Ectodermal cell (in vitro differentiated cells): Measurements from ENCODE around the gene TLK2. TPM values are rescaled to one million over a fixed set of nuclear protein-coding genes. Genes with fewer than 3 reads are reported as not detected.
A peak's percentile ranks its signal among the peaks of the same experiment; 100 is the strongest.
"Not testable (repeated sequence)": the region's sequence is repeated elsewhere in the genome, so short reads cannot be mapped to it uniquely, and the experiment has no call there.

Experiments
- H3K27ac ChIP-seq: 2 replicates; pipeline ENCODE4 v1.7.0; 2013; ENCODE audit warnings: mild to moderate bottlenecking, low read depth, low read length; ENCODE audit not compliant: insufficient read depth, poor library complexity, severe bottlenecking
- H3K27me3 ChIP-seq: 2 replicates; pipeline ENCODE4 v1.7.0; 2013; ENCODE audit warnings: mild to moderate bottlenecking, low read length; ENCODE audit not compliant: insufficient read depth, control insufficient read depth, poor library complexity, severe bottlenecking
- H3K36me3 ChIP-seq: one replicate; pipeline ENCODE4 v1.7.0; 2013; ENCODE audit warnings: low read length; ENCODE audit not compliant: control insufficient read depth, insufficient read depth
- H3K4me1 ChIP-seq: one replicate; pipeline ENCODE4 v1.7.0; 2013; ENCODE audit warnings: low read length; ENCODE audit not compliant: control insufficient read depth, insufficient read depth
- H3K4me3 ChIP-seq: 2 replicates; pipeline ENCODE4 v1.7.0; 2013; ENCODE audit warnings: low read depth, low read length, control low read depth; ENCODE audit not compliant: insufficient read depth
- H3K9me3 ChIP-seq: 2 replicates; pipeline ENCODE4 v1.7.0; 2013; ENCODE audit warnings: mild to moderate bottlenecking, low read length, moderate library complexity; ENCODE audit not compliant: control insufficient read depth
- WGBS, 2 experiments: methylation state at CpG; one replicate each; pipeline ENCODE4 v1.1.7; 2013; ENCODE audit warnings: missing lambda C conversion rate in 2 of 2; 5-methylcytosine and 5-hydroxymethylcytosine counted together
- polyA plus RNA-seq, 4 experiments: library from polyadenylated mRNA; stranded (reverse); fragments of 50-300 nt; gene quantifications; one replicate each; pipeline ENCODE4 v1.2.3, GENCODE V29; 2013

The TLK2 gene
- 65.5 TPM for polyA plus RNA-seq (2013, experiment 1 of 4)
- 76.9 TPM for polyA plus RNA-seq (2013, experiment 2 of 4)
- polyA plus RNA-seq (2013, experiment 3 of 4), result 54.0 TPM
- polyA plus RNA-seq (2013, experiment 4 of 4), result 57.3 TPM

- H3K4me1 ChIP-seq, result no peaks in the 10 kb centered on the region
- WGBS, 2 experiments, result 0% methylated on average over 50 to 52 of the region's 59 CpGs
- no peaks in the 10 kb centered on the region for H3K36me3 ChIP-seq
- peak within 1 kb of the TSS; percentile 69 for H3K27ac ChIP-seq
- H3K27me3 ChIP-seq, result no peaks in the 10 kb centered on the region
- peak within 1 kb of the TSS; percentile 65 for H3K4me3 ChIP-seq
- no peaks in the 10 kb centered on the region for H3K9me3 ChIP-seq
Observed at GRCh38 chr17:62478424-62478879, at the start of gene TLK2. TLK2 (plus strand) TSS chr17:62478825; CDS start chr17:62481126, 2,301 bp downstream.

GRCh38 chr17:62435251-62435650, 43.4 kb upstream of the TLK2 start:
- H3K4me3 ChIP-seq, H3K9me3 ChIP-seq, H3K36me3 ChIP-seq, H3K4me1 ChIP-seq, H3K27ac ChIP-seq, H3K27me3 ChIP-seq: not testable (repeated sequence)
- 98 to 100% methylated on average over 2 to 4 of the region's 4 CpGs for WGBS, 2 experiments

- H3K27me3 ChIP-seq, H3K4me1 ChIP-seq, H3K9me3 ChIP-seq, H3K4me3 ChIP-seq, H3K27ac ChIP-seq: not testable (repeated sequence)
- peaks cover 10% of the 10 kb centered on the region for H3K36me3 ChIP-seq
- WGBS, 2 experiments, result 93 to 94% methylated on average over 6 of the region's 6 CpGs
Observed at GRCh38 chr17:62441181-62441580, 37.4 kb upstream of the TLK2 start.

- WGBS, 2 experiments, result 91 to 94% methylated on average over 4 of the region's 4 CpGs
- Histone ChIP-seq H3K4me3 (no peak overlapping the region), H3K9me3 (no peaks in the 10 kb centered on the region), H3K36me3 (peaks cover 23% of the 10 kb centered on the region), H3K27me3 (no peaks in the 10 kb centered on the region), H3K27ac (no peak overlapping the region), H3K4me1 (no peaks in the 10 kb centered on the region)
Observed at GRCh38 chr17:62444063-62444462, 34.6 kb upstream of the TLK2 start.

GRCh38 chr17:62445791-62446190, 32.8 kb upstream of the TLK2 start:
- H3K9me3 ChIP-seq, H3K27me3 ChIP-seq, H3K4me1 ChIP-seq, H3K27ac ChIP-seq, H3K4me3 ChIP-seq: not testable (repeated sequence)
- WGBS, 2 experiments, result 93 to 95% methylated on average over 3 of the region's 4 CpGs
- peaks cover 23% of the 10 kb centered on the region for H3K36me3 ChIP-seq

- H3K4me3 ChIP-seq, H3K27ac ChIP-seq, H3K27me3 ChIP-seq, H3K4me1 ChIP-seq, H3K9me3 ChIP-seq, H3K36me3 ChIP-seq: not testable (repeated sequence)
- 95 to 98% methylated on average over 3 to 4 of the region's 4 CpGs for WGBS, 2 experiments
Observed at GRCh38 chr17:62452195-62452594, 26.4 kb upstream of the TLK2 start.

- not testable (repeated sequence) for H3K27ac ChIP-seq, H3K4me1 ChIP-seq, H3K4me3 ChIP-seq, H3K36me3 ChIP-seq, H3K9me3 ChIP-seq, H3K27me3 ChIP-seq
- 90 to 92% methylated on average over 3 to 4 of the region's 5 CpGs for WGBS, 2 experiments
Observed at GRCh38 chr17:62453041-62453440, 25.6 kb upstream of the TLK2 start.

- not testable (repeated sequence) for H3K27me3 ChIP-seq, H3K4me3 ChIP-seq, H3K27ac ChIP-seq, H3K9me3 ChIP-seq, H3K36me3 ChIP-seq, H3K4me1 ChIP-seq
- 89 to 93% methylated on average over 4 of the region's 4 CpGs for WGBS, 2 experiments
Observed at GRCh38 chr17:62453656-62454055, 25.0 kb upstream of the TLK2 start.

- not testable (repeated sequence) for H3K27ac ChIP-seq, H3K27me3 ChIP-seq, H3K4me3 ChIP-seq, H3K9me3 ChIP-seq, H3K36me3 ChIP-seq, H3K4me1 ChIP-seq
- WGBS, 2 experiments, result 88 to 97% methylated on average over 3 of the region's 3 CpGs
Observed at GRCh38 chr17:62454111-62454510, 24.5 kb upstream of the TLK2 start.

GRCh38 chr17:62456016-62456415, 22.6 kb upstream of the TLK2 start:
- 92 to 93% methylated on average over 7 of the region's 7 CpGs for WGBS, 2 experiments
- Histone ChIP-seq H3K27me3 (no peaks in the 10 kb centered on the region), H3K9me3 (no peaks in the 10 kb centered on the region), H3K4me1 (no peaks in the 10 kb centered on the region), H3K36me3 (no peaks in the 10 kb centered on the region), H3K4me3 (no peak overlapping the region), H3K27ac (no peak overlapping the region)

- 95 to 97% methylated on average over 10 of the region's 10 CpGs for WGBS, 2 experiments
- not testable (repeated sequence) for H3K4me3 ChIP-seq, H3K36me3 ChIP-seq
Observed at GRCh38 chr17:62458483-62458882, 20.1 kb upstream of the TLK2 start.

More at GRCh38 chr17:62458483-62458882, 20.1 kb upstream of the TLK2 start:
- H3K4me1 ChIP-seq, H3K27me3 ChIP-seq, H3K27ac ChIP-seq, H3K9me3 ChIP-seq: not testable (repeated sequence)
